Measurements from ENCODE around the gene MBOAT1. TPM values are rescaled to one million over a fixed set of nuclear protein-coding genes. Genes with fewer than 3 reads are reported as not detected.

Gene MBOAT1
- polyA plus RNA-seq, 1 donor: 29.7 TPM

Other genes starting within 250 kb of the MBOAT1 start
- 25.2 TPM for gene E2F3, start 189.4 kb upstream of the MBOAT1 start, polyA plus RNA-seq (ENCODE audit: insufficient read length)

Measured in left kidney (tissue), 1 donor.